Measurements from ENCODE around the gene DCAF12. TPM values are rescaled to one million over a fixed set of nuclear protein-coding genes. Genes with fewer than 3 reads are reported as not detected.

Gene DCAF12
- total RNA-seq, 4 donors from 2014 or later: 17.0 to 24.8 (median 21.5) TPM

GRCh38 chr9:34072410-34072809 lies 54.1 kb downstream of the DCAF12 start:
- no peak for TF ChIP-seq POLR2A (IDR thresholded peaks at IDR 0.05)
- TF ChIP-seq CTCF (IDR thresholded peaks at IDR 0.05): no peak

GRCh38 chr9:34070606-34071324 lies 55.7 kb downstream of the DCAF12 start:
- no peaks in the 10 kb centered on the region for H3K9me3 ChIP-seq
- H3K4me3 ChIP-seq: no peak overlapping the region
- no peak for TF ChIP-seq CTCF (IDR thresholded peaks at IDR 0.05)
- no peak for TF ChIP-seq POLR2A (IDR thresholded peaks at IDR 0.05)
- DNase-seq: no peak
- H3K27me3 ChIP-seq: no peaks in the 10 kb centered on the region
- H3K36me3 ChIP-seq: no peaks in the 10 kb centered on the region
- peaks cover 0 to 19% (median 0%) of the 10 kb centered on the region in 4 donors for H3K4me1 ChIP-seq
- no peak overlapping the region for H3K27ac ChIP-seq

More at GRCh38 chr9:34072410-34072809, 54.1 kb downstream of the DCAF12 start:
- no peak for DNase-seq
- Histone ChIP-seq H3K27me3 (no peaks in the 10 kb centered on the region), H3K4me1 (peaks cover 0 to 19% (median 0%) of the 10 kb centered on the region in 4 donors), H3K27ac (peak overlapping the region in 1 of 4 donors; percentile 4), H3K4me3 (no peak overlapping the region), H3K36me3 (no peaks in the 10 kb centered on the region), H3K9me3 (no peaks in the 10 kb centered on the region)

- TF ChIP-seq POLR2A (IDR thresholded peaks at IDR 0.05): no peak
Observed at GRCh38 chr9:34069831-34070230, 56.7 kb downstream of the DCAF12 start.

GRCh38 chr9:34065541-34065940 lies 61.0 kb downstream of the DCAF12 start:
- Histone ChIP-seq H3K27ac (no peak overlapping the region), H3K27me3 (no peaks in the 10 kb centered on the region), H3K4me3 (no peak overlapping the region), H3K4me1 (no peaks in the 10 kb centered on the region), H3K9me3 (no peaks in the 10 kb centered on the region), H3K36me3 (no peaks in the 10 kb centered on the region)
- TF ChIP-seq CTCF (IDR thresholded peaks at IDR 0.05): no peak
- no peak for TF ChIP-seq POLR2A (IDR thresholded peaks at IDR 0.05)
- DNase-seq: no peak

More at GRCh38 chr9:34069831-34070230, 56.7 kb downstream of the DCAF12 start:
- no peaks in the 10 kb centered on the region for H3K9me3 ChIP-seq
- DNase-seq: no peak
- no peaks in the 10 kb centered on the region for H3K27me3 ChIP-seq
- no peak overlapping the region for H3K27ac ChIP-seq
- H3K4me3 ChIP-seq: no peak overlapping the region
- H3K36me3 ChIP-seq: no peaks in the 10 kb centered on the region
- H3K4me1 ChIP-seq: peaks cover 0 to 19% (median 0%) of the 10 kb centered on the region in 4 donors

GRCh38 chr9:34059954-34060353 lies 66.5 kb downstream of the DCAF12 start:
- Histone ChIP-seq H3K9me3 (no peaks in the 10 kb centered on the region), H3K4me1 (no peaks in the 10 kb centered on the region), H3K27ac (no peak overlapping the region), H3K4me3 (no peak overlapping the region), H3K36me3 (no peaks in the 10 kb centered on the region), H3K27me3 (no peaks in the 10 kb centered on the region)
- TF ChIP-seq CTCF (IDR thresholded peaks at IDR 0.05): no peak
- no peak for TF ChIP-seq POLR2A (IDR thresholded peaks at IDR 0.05)
- DNase-seq: no peak

- no peak for TF ChIP-seq CTCF (IDR thresholded peaks at IDR 0.05)
- no peak overlapping the region for H3K4me3 ChIP-seq
- no peaks in the 10 kb centered on the region for H3K4me1 ChIP-seq
- H3K36me3 ChIP-seq: no peaks in the 10 kb centered on the region
- no peaks in the 10 kb centered on the region for H3K9me3 ChIP-seq
- H3K27me3 ChIP-seq: no peaks in the 10 kb centered on the region
- H3K27ac ChIP-seq: no peak overlapping the region
- DNase-seq: no peak
Observed at GRCh38 chr9:34059281-34059680, 67.2 kb downstream of the DCAF12 start.

All from Peyer's patch (tissue), 4 donors.